ENCODE measurements around the gene WIZ. TPM values are rescaled to one million over a fixed set of nuclear protein-coding genes. Genes with fewer than 3 reads are reported as not detected.
A peak's percentile ranks its signal among the peaks of the same experiment; 100 is the strongest.

WIZ gene
- total and polyA plus RNA-seq, 7 donors: 16.6 to 39.1 (median 22.9) TPM

GRCh38 chr19:15456871-15457700, 7.3 kb upstream of the WIZ start:
- peaks cover 0 to 30% (median 10%) of the 10 kb centered on the region in 3 donors for H3K27me3 ChIP-seq (ENCODE audit: insufficient read depth in 3 of 3, low read length in 2 of 3)
- 7 to 13% (median 13%) methylated on average over 26 to 86 of the region's 86 CpGs for WGBS, 3 donors
- intact Hi-C loops (cut with DNase I): loop anchor here in 1 of 2 donors (10.0 kb wide), 2 partner anchors 98 to 282 kb away; no protein-coding TSS in a partner anchor

DNA sequence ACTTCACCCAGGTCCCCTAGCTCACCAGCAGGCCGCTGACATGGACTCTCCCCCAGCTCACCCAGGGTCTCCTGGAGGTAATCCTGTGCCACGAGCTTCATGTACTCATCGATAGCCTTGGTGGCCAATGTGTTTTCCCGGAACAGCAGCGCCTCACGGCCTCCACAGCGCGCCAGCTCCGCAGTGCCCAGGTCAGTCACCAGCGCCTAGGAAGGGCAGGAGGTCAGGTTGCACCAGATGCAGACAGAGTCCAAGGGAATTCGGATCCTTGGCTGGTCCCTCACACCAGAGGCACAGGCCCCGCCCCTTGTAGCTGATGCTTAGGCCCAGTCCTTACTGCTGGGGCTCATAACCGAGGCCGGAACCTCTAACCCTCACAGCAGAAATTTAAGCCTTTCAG, 6.7 kb upstream of the WIZ start:
- Histone ChIP-seq H3K4me3 (no peak overlapping the region), H3K27ac (no peak overlapping the region), H3K9me3 (no peaks in the 10 kb centered on the region), H3K4me1 (peaks cover 9% of the 10 kb centered on the region), H3K36me3 (ENCODE audit: insufficient read depth in 1 of 2, low read depth in 1 of 2) (no peaks in the 10 kb centered on the region), H3K27me3 (ENCODE audit: insufficient read depth in 3 of 3, low read length in 2 of 3) (peaks cover 0 to 30% (median 10%) of the 10 kb centered on the region in 3 donors)
- ATAC-seq (no peak), DNase-seq (no peak)
- 36 to 38% (median 37%) methylated on average over 14 of the region's 14 CpGs for WGBS, 3 donors
- TF ChIP-seq, protein P1, sequence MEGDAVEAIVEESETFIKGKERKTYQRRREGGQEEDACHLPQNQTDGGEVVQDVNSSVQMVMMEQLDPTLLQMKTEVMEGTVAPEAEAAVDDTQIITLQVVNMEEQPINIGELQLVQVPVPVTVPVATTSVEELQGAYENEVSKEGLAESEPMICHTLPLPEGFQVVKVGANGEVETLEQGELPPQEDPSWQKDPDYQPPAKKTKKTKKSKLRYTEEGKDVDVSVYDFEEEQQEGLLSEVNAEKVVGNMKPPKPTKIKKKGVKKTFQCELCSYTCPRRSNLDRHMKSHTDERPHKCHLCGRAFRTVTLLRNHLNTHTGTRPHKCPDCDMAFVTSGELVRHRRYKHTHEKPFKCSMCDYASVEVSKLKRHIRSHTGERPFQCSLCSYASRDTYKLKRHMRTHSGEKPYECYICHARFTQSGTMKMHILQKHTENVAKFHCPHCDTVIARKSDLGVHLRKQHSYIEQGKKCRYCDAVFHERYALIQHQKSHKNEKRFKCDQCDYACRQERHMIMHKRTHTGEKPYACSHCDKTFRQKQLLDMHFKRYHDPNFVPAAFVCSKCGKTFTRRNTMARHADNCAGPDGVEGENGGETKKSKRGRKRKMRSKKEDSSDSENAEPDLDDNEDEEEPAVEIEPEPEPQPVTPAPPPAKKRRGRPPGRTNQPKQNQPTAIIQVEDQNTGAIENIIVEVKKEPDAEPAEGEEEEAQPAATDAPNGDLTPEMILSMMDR (IDR thresholded peaks at IDR 0.05): no peak
- intact Hi-C loops (cut with DNase I): loop anchor here in 1 of 2 donors (10.0 kb wide), 2 partner anchors 98 to 282 kb away; no protein-coding TSS in a partner anchor

More at GRCh38 chr19:15456871-15457700, 7.3 kb upstream of the WIZ start:
- Histone ChIP-seq H3K27ac (no peak overlapping the region), H3K9me3 (no peaks in the 10 kb centered on the region), H3K4me3 (peak overlapping the region; percentile 55), H3K36me3 (ENCODE audit: insufficient read depth in 1 of 2, low read depth in 1 of 2) (no peaks in the 10 kb centered on the region), H3K4me1 (peaks cover 9% of the 10 kb centered on the region)
- DNase-seq (no peak), ATAC-seq (no peak)
- TF ChIP-seq, protein P1 (IDR thresholded peaks at IDR 0.05): no peak

- no peaks in the 10 kb centered on the region for H3K9me3 ChIP-seq
- peaks cover 9% of the 10 kb centered on the region for H3K4me1 ChIP-seq
- H3K27me3 ChIP-seq (ENCODE audit: insufficient read depth in 3 of 3, low read length in 2 of 3): peaks cover 0 to 30% (median 10%) of the 10 kb centered on the region in 3 donors
- no peak overlapping the region for H3K4me3 ChIP-seq
- H3K27ac ChIP-seq: no peak overlapping the region
- DNase-seq: no peak
- no peak for ATAC-seq
- intact Hi-C loops (cut with DNase I): loop anchor here in 1 of 2 donors (10.0 kb wide), 2 partner anchors 99 to 281 kb away; no protein-coding TSS in a partner anchor
- H3K36me3 ChIP-seq (ENCODE audit: insufficient read depth in 1 of 2, low read depth in 1 of 2): no peaks in the 10 kb centered on the region
- TF ChIP-seq, protein P1 (IDR thresholded peaks at IDR 0.05): no peak
- WGBS, 3 donors: 67 to 74% (median 72%) methylated on average over 9 of the region's 9 CpGs
These were observed 6.2 kb upstream of the WIZ start for GRCh38 chr19:15455996-15456395.

DNA sequence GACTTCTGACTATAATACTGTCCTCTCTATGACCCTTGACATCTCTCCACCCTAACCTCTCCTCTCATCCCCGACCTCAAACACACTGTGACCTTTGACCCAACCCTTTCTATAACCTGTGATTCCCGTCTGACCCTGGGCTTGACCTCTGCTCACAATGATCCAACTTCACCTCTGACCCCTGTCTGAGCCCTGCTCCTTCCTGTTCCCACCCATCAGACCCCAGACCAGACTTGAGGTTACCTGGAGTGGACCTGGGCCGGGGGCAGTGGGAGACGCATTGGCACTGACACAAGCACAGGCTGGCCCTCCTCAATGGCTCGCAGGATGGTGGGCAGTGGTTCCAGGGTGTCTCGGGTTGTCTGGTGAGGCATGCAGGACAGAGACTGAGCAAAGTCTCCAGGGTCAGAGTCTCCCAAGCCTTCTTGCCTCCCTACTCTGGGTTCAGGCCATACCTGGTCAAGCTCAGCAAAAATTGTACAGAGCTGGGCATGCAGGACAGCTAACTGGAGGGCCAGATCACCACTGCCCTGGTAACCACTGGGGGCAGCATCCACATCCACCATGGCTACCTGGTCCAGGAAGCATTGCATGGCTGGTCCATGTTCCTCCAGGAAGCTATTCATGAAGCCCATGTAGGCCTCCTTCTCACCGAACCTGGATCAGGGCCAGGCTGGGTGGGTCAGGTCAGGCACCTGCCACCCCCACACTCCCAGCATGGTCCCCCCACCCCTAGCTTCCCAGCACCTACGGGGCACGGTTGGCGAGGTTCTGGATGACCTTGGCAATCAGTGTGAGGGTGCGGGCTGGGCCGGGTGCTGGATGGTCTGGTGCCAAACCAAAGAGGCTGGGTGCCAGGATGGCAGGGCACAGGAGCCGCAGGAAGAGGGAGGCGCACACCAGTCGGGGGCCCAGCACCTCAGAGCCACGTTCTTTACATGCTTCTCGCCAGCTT, 4.4 kb upstream of the WIZ start:
- WGBS, 3 donors: 73 to 85% (median 77%) methylated on average over 17 of the region's 17 CpGs
- H3K4me3 ChIP-seq: no peak overlapping the region
- peaks cover 11% of the 10 kb centered on the region for H3K4me1 ChIP-seq
- intact Hi-C loops (cut with DNase I): loop anchor here (5.0 to 10.0 kb wide), 4 partner anchors 101 to 279 kb away; no protein-coding TSS in a partner anchor
- DNase-seq (peak in 1 of 2 donors; percentile 54), ATAC-seq (no peak)
- H3K9me3 ChIP-seq: no peaks in the 10 kb centered on the region
- H3K27me3 ChIP-seq (ENCODE audit: insufficient read depth in 3 of 3, low read length in 2 of 3): peaks cover 0 to 30% (median 8%) of the 10 kb centered on the region in 3 donors
- TF ChIP-seq, protein P1 (IDR thresholded peaks at IDR 0.05): peak; percentile 15
- H3K36me3 ChIP-seq (ENCODE audit: insufficient read depth in 1 of 2, low read depth in 1 of 2): no peaks in the 10 kb centered on the region
- H3K27ac ChIP-seq: no peak overlapping the region

All from psoas muscle (tissue), 8 donors.